Stimulated activated naive CD4-positive, alpha-beta T cell (primary cell): ENCODE results near the gene ESD.
A peak's percentile ranks its signal among the peaks of the same experiment; 100 is the strongest.

Experiments
- DNase-seq, 6 experiments: peaks; one replicate each; lab custom pipeline; 2025; lab: John Stamatoyannopoulos, UW

The ESD gene

GRCh38 chr13:46745706-46746105, 51.3 kb downstream of the ESD start:
- DNase-seq, result no peak

GRCh38 chr13:46745062-46745461, 51.9 kb downstream of the ESD start:
- no peak for DNase-seq

- no peak for DNase-seq
Measured at GRCh38 chr13:46743191-46743590, 53.8 kb downstream of the ESD start.

- no peak for DNase-seq
Measured at GRCh38 chr13:46739447-46740098, 57.4 kb downstream of the ESD start.

GRCh38 chr13:46738766-46739165, 58.2 kb downstream of the ESD start:
- no peak for DNase-seq

GRCh38 chr13:46738055-46738454, 58.9 kb downstream of the ESD start:
- no peak for DNase-seq

GRCh38 chr13:46736541-46737310, 60.2 kb downstream of the ESD start:
- no peak for DNase-seq

GRCh38 chr13:46735425-46735824, 61.5 kb downstream of the ESD start:
- no peak for DNase-seq

GRCh38 chr13:46731535-46731934, 65.4 kb downstream of the ESD start:
- DNase-seq, result no peak

- DNase-seq, result peak in 1 of 6 experiments; percentile 5
Measured at GRCh38 chr13:46728777-46729176, 68.2 kb downstream of the ESD start.

- DNase-seq, result no peak
Measured at GRCh38 chr13:46726347-46726746, 70.6 kb downstream of the ESD start.
